ENCODE data around the gene OR5AU1. TPM values are rescaled to one million over a fixed set of nuclear protein-coding genes. Genes with fewer than 3 reads are reported as not detected.
"Not testable (repeated sequence)": the region's sequence is repeated elsewhere in the genome, so short reads cannot be mapped to it uniquely, and the experiment has no call there.

The OR5AU1 gene
- total RNA-seq, 2 donors from 2014 or later: not detected

GRCh38 chr14:21171128-21171527 is 15.3 kb upstream of the OR5AU1 start:
- Histone ChIP-seq H3K9me3 (no peaks in the 10 kb centered on the region), H3K4me1 (replicated peaks) (no peaks in the 10 kb centered on the region), H3K4me3 (no peak overlapping the region), H3K27me3 (replicated peaks; ENCODE audit: insufficient read depth) (no peaks in the 10 kb centered on the region), H3K27ac (no peak overlapping the region), H3K36me3 (no peaks in the 10 kb centered on the region)
- 59% methylated on average over 2 of the region's 2 CpGs for WGBS
- intact Hi-C loops (cut with DNase I): no loop called here
- no peak for TF ChIP-seq POLR2AphosphoS5 (IDR thresholded peaks at IDR 0.05)
- TF ChIP-seq CTCF (IDR thresholded peaks at IDR 0.05): no peak
- TF ChIP-seq POLR2A (IDR thresholded peaks at IDR 0.05): no peak
- DNase-seq (ENCODE audit: low spot score): no peak

GRCh38 chr14:21169573-21169972 is 13.7 kb upstream of the OR5AU1 start:
- no peak overlapping the region for H3K27ac ChIP-seq
- DNase-seq (ENCODE audit: low spot score): no peak
- no peaks in the 10 kb centered on the region for H3K36me3 ChIP-seq
- no peaks in the 10 kb centered on the region for H3K9me3 ChIP-seq
- no peaks in the 10 kb centered on the region for H3K27me3 ChIP-seq (replicated peaks; ENCODE audit: insufficient read depth)
- no peaks in the 10 kb centered on the region for H3K4me1 ChIP-seq (replicated peaks)
- intact Hi-C loops (cut with DNase I): no loop called here
- no peak for TF ChIP-seq CTCF (IDR thresholded peaks at IDR 0.05)
- TF ChIP-seq POLR2AphosphoS5 (IDR thresholded peaks at IDR 0.05): no peak
- no peak for TF ChIP-seq POLR2A (IDR thresholded peaks at IDR 0.05)
- H3K4me3 ChIP-seq: no peak overlapping the region
- 69% methylated on average over 4 of the region's 4 CpGs for WGBS

- TF ChIP-seq POLR2AphosphoS5 (IDR thresholded peaks at IDR 0.05) (no peak), POLR2A (IDR thresholded peaks at IDR 0.05) (no peak), CTCF (IDR thresholded peaks at IDR 0.05) (no peak)
- no peak overlapping the region for H3K4me3 ChIP-seq
- no peaks in the 10 kb centered on the region for H3K4me1 ChIP-seq (replicated peaks)
- DNase-seq (ENCODE audit: low spot score): no peak
- H3K27me3 ChIP-seq (replicated peaks; ENCODE audit: insufficient read depth): no peaks in the 10 kb centered on the region
- WGBS: 85% methylated on average over 8 of the region's 8 CpGs
- no peaks in the 10 kb centered on the region for H3K9me3 ChIP-seq
- no peak overlapping the region for H3K27ac ChIP-seq
- H3K36me3 ChIP-seq: no peaks in the 10 kb centered on the region
- intact Hi-C loops (cut with DNase I): no loop called here
Measured at GRCh38 chr14:21168055-21168454, 12.2 kb upstream of the OR5AU1 start.

GRCh38 chr14:21165670-21166069 is 9.8 kb upstream of the OR5AU1 start:
- H3K9me3 ChIP-seq; H3K27ac ChIP-seq; DNase-seq (ENCODE audit: low spot score); H3K36me3 ChIP-seq; intact Hi-C loops (cut with DNase I); H3K27me3 ChIP-seq (replicated peaks; ENCODE audit: insufficient read depth); H3K4me1 ChIP-seq (replicated peaks); H3K4me3 ChIP-seq: not testable (repeated sequence)
- WGBS: 58% methylated on average over 1 of the region's 1 CpG

GRCh38 chr14:21165002-21165605 is 9.2 kb upstream of the OR5AU1 start:
- H3K4me3 ChIP-seq; H3K9me3 ChIP-seq; intact Hi-C loops (cut with DNase I); DNase-seq (ENCODE audit: low spot score); H3K27ac ChIP-seq; H3K4me1 ChIP-seq (replicated peaks); H3K27me3 ChIP-seq (replicated peaks; ENCODE audit: insufficient read depth); H3K36me3 ChIP-seq: not testable (repeated sequence)
- WGBS: 55% methylated on average over 7 of the region's 7 CpGs

- no peak for DNase-seq (ENCODE audit: low spot score)
- no peaks in the 10 kb centered on the region for H3K36me3 ChIP-seq
- WGBS: 45% methylated on average over 4 of the region's 4 CpGs
- intact Hi-C loops (cut with DNase I): no loop called here
- H3K27me3 ChIP-seq (replicated peaks; ENCODE audit: insufficient read depth): no peaks in the 10 kb centered on the region
- no peak for TF ChIP-seq CTCF (IDR thresholded peaks at IDR 0.05)
- no peak for TF ChIP-seq POLR2AphosphoS5 (IDR thresholded peaks at IDR 0.05)
- TF ChIP-seq POLR2A (IDR thresholded peaks at IDR 0.05): no peak
- H3K4me1 ChIP-seq (replicated peaks): no peaks in the 10 kb centered on the region
- H3K4me3 ChIP-seq: no peak overlapping the region
- no peak overlapping the region for H3K27ac ChIP-seq
- no peaks in the 10 kb centered on the region for H3K9me3 ChIP-seq
Measured at GRCh38 chr14:21163871-21164291, 8.0 kb upstream of the OR5AU1 start.
